Measurements from ENCODE around the gene ADGRL3. TPM values are rescaled to one million over a fixed set of nuclear protein-coding genes. Genes with fewer than 3 reads are reported as not detected.

The ADGRL3 gene
- polyA plus RNA-seq, 1 experiment, result 0.01 TPM

GRCh38 chr4:61473306-61473705 is 273.2 kb downstream of the ADGRL3 start:
- POLR2A ChIA-PET, result no interaction called here
- TF ChIP-seq, protein P1, sequence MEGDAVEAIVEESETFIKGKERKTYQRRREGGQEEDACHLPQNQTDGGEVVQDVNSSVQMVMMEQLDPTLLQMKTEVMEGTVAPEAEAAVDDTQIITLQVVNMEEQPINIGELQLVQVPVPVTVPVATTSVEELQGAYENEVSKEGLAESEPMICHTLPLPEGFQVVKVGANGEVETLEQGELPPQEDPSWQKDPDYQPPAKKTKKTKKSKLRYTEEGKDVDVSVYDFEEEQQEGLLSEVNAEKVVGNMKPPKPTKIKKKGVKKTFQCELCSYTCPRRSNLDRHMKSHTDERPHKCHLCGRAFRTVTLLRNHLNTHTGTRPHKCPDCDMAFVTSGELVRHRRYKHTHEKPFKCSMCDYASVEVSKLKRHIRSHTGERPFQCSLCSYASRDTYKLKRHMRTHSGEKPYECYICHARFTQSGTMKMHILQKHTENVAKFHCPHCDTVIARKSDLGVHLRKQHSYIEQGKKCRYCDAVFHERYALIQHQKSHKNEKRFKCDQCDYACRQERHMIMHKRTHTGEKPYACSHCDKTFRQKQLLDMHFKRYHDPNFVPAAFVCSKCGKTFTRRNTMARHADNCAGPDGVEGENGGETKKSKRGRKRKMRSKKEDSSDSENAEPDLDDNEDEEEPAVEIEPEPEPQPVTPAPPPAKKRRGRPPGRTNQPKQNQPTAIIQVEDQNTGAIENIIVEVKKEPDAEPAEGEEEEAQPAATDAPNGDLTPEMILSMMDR (IDR thresholded peaks at IDR 0.05; ENCODE audit: insufficient read depth, low read depth, low read length), result no peak
- no peaks in the 10 kb centered on the region for H3K36me3 ChIP-seq (ENCODE audit: control insufficient read depth, insufficient read depth, low read length)
- no peak for DNase-seq (ENCODE audit: low read depth)
- no peak overlapping the region for H3K4me3 ChIP-seq (ENCODE audit: low read depth, low read length)
- CTCF ChIA-PET, result no interaction called here
- no peaks in the 10 kb centered on the region for H3K27me3 ChIP-seq (ENCODE audit: control insufficient read depth, insufficient read depth, low read length)

- H3K4me3 ChIP-seq (ENCODE audit: low read depth, low read length), result no peak overlapping the region
- ChIA-PET CTCF (no interaction called here), POLR2A (no interaction called here)
- TF ChIP-seq, protein P1 (IDR thresholded peaks at IDR 0.05; ENCODE audit: insufficient read depth, low read depth, low read length), result no peak
- no peaks in the 10 kb centered on the region for H3K36me3 ChIP-seq (ENCODE audit: control insufficient read depth, insufficient read depth, low read length)
- no peak for DNase-seq (ENCODE audit: low read depth)
- H3K27me3 ChIP-seq (ENCODE audit: control insufficient read depth, insufficient read depth, low read length), result no peaks in the 10 kb centered on the region
Observed at GRCh38 chr4:61478340-61478739, 278.2 kb downstream of the ADGRL3 start.

GRCh38 chr4:61485056-61485455 is 284.9 kb downstream of the ADGRL3 start:
- CTCF ChIA-PET, result no interaction called here
- Histone ChIP-seq H3K36me3 (ENCODE audit: control insufficient read depth, insufficient read depth, low read length) (no peaks in the 10 kb centered on the region), H3K4me3 (ENCODE audit: low read depth, low read length) (no peak overlapping the region), H3K27me3 (ENCODE audit: control insufficient read depth, insufficient read depth, low read length) (no peaks in the 10 kb centered on the region)
- TF ChIP-seq, protein P1 (IDR thresholded peaks at IDR 0.05; ENCODE audit: insufficient read depth, low read depth, low read length), result no peak
- no peak for DNase-seq (ENCODE audit: low read depth)
- POLR2A ChIA-PET, result no interaction called here

GRCh38 chr4:61489927-61490326 is 289.8 kb downstream of the ADGRL3 start:
- no peak overlapping the region for H3K4me3 ChIP-seq (ENCODE audit: low read depth, low read length)
- H3K27me3 ChIP-seq (ENCODE audit: control insufficient read depth, insufficient read depth, low read length), result no peaks in the 10 kb centered on the region
- ChIA-PET POLR2A (no interaction called here), CTCF (no interaction called here)
- TF ChIP-seq, protein P1 (IDR thresholded peaks at IDR 0.05; ENCODE audit: insufficient read depth, low read depth, low read length), result no peak
- H3K36me3 ChIP-seq (ENCODE audit: control insufficient read depth, insufficient read depth, low read length), result no peaks in the 10 kb centered on the region
- DNase-seq (ENCODE audit: low read depth), result no peak

GRCh38 chr4:61493041-61493440 is 292.9 kb downstream of the ADGRL3 start:
- POLR2A ChIA-PET, result no interaction called here
- DNase-seq (ENCODE audit: low read depth), result no peak
- no peaks in the 10 kb centered on the region for H3K27me3 ChIP-seq (ENCODE audit: control insufficient read depth, insufficient read depth, low read length)
- CTCF ChIA-PET, result no interaction called here
- no peak overlapping the region for H3K4me3 ChIP-seq (ENCODE audit: low read depth, low read length)
- no peaks in the 10 kb centered on the region for H3K36me3 ChIP-seq (ENCODE audit: control insufficient read depth, insufficient read depth, low read length)
- TF ChIP-seq, protein P1 (IDR thresholded peaks at IDR 0.05; ENCODE audit: insufficient read depth, low read depth, low read length), result no peak
